ENCODE data around the gene CHMP3.

GRCh38 chr2:86485802-86486201 is 77.4 kb downstream of the CHMP3 start:
- TF ChIP-seq ZBTB21 (CRISPR knock-in tag; IDR thresholded peaks at IDR 0.05; ENCODE audit: borderline replicate concordance) (no peak), CTCF (IDR thresholded peaks at IDR 0.05) (no peak), TEAD4 (CRISPR knock-in tag; IDR thresholded peaks at IDR 0.05) (no peak), USF2 (CRISPR knock-in tag; IDR thresholded peaks at IDR 0.05) (no peak), ATF3 (CRISPR knock-in tag; conservative IDR thresholded peaks at IDR 0.05) (no peak), CREB1 (CRISPR knock-in tag; IDR thresholded peaks at IDR 0.05) (no peak), USF1 (CRISPR knock-in tag; IDR thresholded peaks at IDR 0.05) (no peak), ZNF121 (CRISPR knock-in tag; IDR thresholded peaks at IDR 0.05) (no peak), ATF2 (CRISPR knock-in tag; IDR thresholded peaks at IDR 0.05; ENCODE audit: borderline replicate concordance, low read depth) (no peak), ZNF423 (CRISPR knock-in tag; IDR thresholded peaks at IDR 0.05) (no peak), MAX (CRISPR knock-in tag; IDR thresholded peaks at IDR 0.05) (no peak)
